Transverse colon (tissue), 4 donors: ENCODE results near the gene HIPK2. TPM values are rescaled to one million over a fixed set of nuclear protein-coding genes. Genes with fewer than 3 reads are reported as not detected.
A peak's percentile ranks its signal among the peaks of the same experiment; 100 is the strongest.

ENCODE experiments used
- DNase-seq: peaks from one replicate; pipeline ENCODE4 v3.0.0-alpha.2; 2019
- H3K27ac ChIP-seq, 4 donors: fragments of 200-600 bp; sonication (generic); 2 replicates each; pipeline ENCODE4 v1.5.1; 2016 to 2018; ENCODE audit warnings: inconsistent platforms in 4 of 4
- H3K27me3 ChIP-seq: fragments of 200-600 bp; sonication (generic); 2 replicates; pipeline ENCODE4 v1.5.1; 2017; ENCODE audit warnings: inconsistent platforms
- H3K36me3 ChIP-seq, 4 donors: fragments of 200-600 bp; sonication (generic); 2 replicates each; pipeline ENCODE4 v1.5.1; 2017 to 2019; ENCODE audit warnings: inconsistent platforms in 4 of 4
- H3K4me1 ChIP-seq, 4 donors: fragments of 200-600 bp; sonication (generic); 2 replicates each; pipeline ENCODE4 v1.5.1; 2017 to 2020; ENCODE audit warnings: inconsistent platforms in 4 of 4
- H3K4me3 ChIP-seq, 4 donors: fragments of 200-600 bp; sonication (generic); 1 replicate in 1 of 4; 2 replicates in 3 of 4; pipeline versions ENCODE4 v1.5.1 to v1.6.1; 2017 to 2019; ENCODE audit warnings: inconsistent platforms in 4 of 4
- H3K9me3 ChIP-seq, 2 donors: fragments of 200-600 bp; sonication (generic); 2 replicates each; pipeline ENCODE4 v1.5.1; 2017 to 2019; ENCODE audit warnings: inconsistent platforms in 2 of 2
- EP300 ChIP-seq: sonication (generic); formaldehyde crosslinking; IDR thresholded peaks from one replicate; pipeline ENCODE4 v1.6.1; 2017; ENCODE audit warnings: antibody characterized with exemption, low read depth
- POLR2A ChIP-seq: fragments of 450-650 bp; IDR thresholded peaks from one replicate; pipeline ENCODE4 v1.6.1; 2016; ENCODE audit warnings: antibody characterized with exemption, mild to moderate bottlenecking, moderate library complexity
- POLR2AphosphoS5 ChIP-seq, 3 donors: sonication (generic); formaldehyde crosslinking; IDR thresholded peaks; one replicate each; pipeline ENCODE4 v1.6.1; 2016; ENCODE audit warnings: antibody characterized with exemption in 3 of 3
- WGBS, 2 donors: methylation state at CpG; one replicate each; pipeline ENCODE4 v1.1.5; 2018; ENCODE audit warnings: low coverage in 1 of 2; 5-methylcytosine and 5-hydroxymethylcytosine counted together
- in situ Hi-C, 4 donors: fragments of 200-750 bp; cut with MboI; loops; one replicate each; pipeline versions ENCODE4 v1.15.0 to v1.15.1; 2017; ENCODE audit warnings: low sequenced_read_pairs in 3 of 4, low pct_ligation_motif_present in 1 of 4, low pct_unique_long_range_greater_than_20kb in 1 of 4
- intact Hi-C: fragments of 100-400 bp; cut with DNase I; formaldehyde crosslinking; loops from one replicate; pipeline ENCODE4 v1.15.1; 2023; ENCODE audit warnings: low total_unique reads
- total RNA-seq, 4 donors: library from RNA; depleted of rRNA; stranded (reverse); fragments of >200 nt; gene quantifications; one replicate each; pipeline ENCODE4 v1.1.0, GENCODE V29; 2016
- TF ChIP-seq, protein P1 (sequence below), 5 experiments: fragments of 200-600 bp in 3 of 5; fragments of 450-650 bp in 2 of 5; sonication (generic) in 3 of 5; IDR thresholded peaks; 1 replicate in 2 of 5; 2 replicates in 3 of 5; pipeline ENCODE4 v1.5.1; 2016 to 2017; ENCODE audit warnings: antibody characterized with exemption in 5 of 5, inconsistent platforms in 3 of 5, mild to moderate bottlenecking in 2 of 5, moderate library complexity in 1 of 5

The HIPK2 gene
- total RNA-seq, 4 donors from 2014 or later: 27.3 to 40.3 (median 33.6) TPM

DNA sequence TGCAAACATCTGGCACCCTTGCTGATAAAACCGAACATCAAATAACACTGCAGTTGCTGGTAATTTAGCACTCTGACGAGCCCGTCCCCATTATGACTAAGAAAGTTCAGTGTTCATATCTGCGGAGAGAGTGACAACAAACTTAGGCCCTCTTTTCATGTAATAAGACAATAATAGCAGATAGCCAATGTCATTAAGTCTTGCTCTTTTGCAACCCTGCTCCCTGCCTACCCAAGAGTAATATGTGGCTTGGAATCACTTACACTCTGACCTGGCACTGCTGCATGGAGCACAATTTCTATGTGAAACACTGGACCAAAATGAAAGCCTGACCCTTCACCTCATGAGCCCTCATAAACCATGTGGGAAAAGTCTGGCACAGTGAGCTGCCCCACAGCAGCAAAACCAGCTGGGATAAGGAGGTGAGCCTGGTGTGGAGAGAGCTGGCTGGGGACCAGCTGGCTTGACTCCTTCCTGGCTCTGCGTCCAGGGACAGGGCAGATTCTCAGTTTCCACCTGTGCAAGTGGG, 86.5 kb downstream of the HIPK2 start:
- peak; percentile 69 for DNase-seq
- no peaks in the 10 kb centered on the region for H3K36me3 ChIP-seq
- no peaks in the 10 kb centered on the region for H3K9me3 ChIP-seq
- H3K4me1 ChIP-seq: peaks cover 6 to 26% (median 18%) of the 10 kb centered on the region in 4 donors
- intact Hi-C loops: no loop called here
- no peak for TF ChIP-seq EP300
- TF ChIP-seq POLR2AphosphoS5 (IDR thresholded peaks at IDR 0.05): peak in 1 of 3 donors; percentile 49
- WGBS, 2 donors: 49 to 60% methylated on average over 1 to 5 of the region's 5 CpGs
- H3K27ac ChIP-seq: peak overlapping the region; percentile 39 to 66 (median 55)
- H3K27me3 ChIP-seq: no peaks in the 10 kb centered on the region
- in situ Hi-C loops: no loop called here
- no peak overlapping the region for H3K4me3 ChIP-seq

DNA sequence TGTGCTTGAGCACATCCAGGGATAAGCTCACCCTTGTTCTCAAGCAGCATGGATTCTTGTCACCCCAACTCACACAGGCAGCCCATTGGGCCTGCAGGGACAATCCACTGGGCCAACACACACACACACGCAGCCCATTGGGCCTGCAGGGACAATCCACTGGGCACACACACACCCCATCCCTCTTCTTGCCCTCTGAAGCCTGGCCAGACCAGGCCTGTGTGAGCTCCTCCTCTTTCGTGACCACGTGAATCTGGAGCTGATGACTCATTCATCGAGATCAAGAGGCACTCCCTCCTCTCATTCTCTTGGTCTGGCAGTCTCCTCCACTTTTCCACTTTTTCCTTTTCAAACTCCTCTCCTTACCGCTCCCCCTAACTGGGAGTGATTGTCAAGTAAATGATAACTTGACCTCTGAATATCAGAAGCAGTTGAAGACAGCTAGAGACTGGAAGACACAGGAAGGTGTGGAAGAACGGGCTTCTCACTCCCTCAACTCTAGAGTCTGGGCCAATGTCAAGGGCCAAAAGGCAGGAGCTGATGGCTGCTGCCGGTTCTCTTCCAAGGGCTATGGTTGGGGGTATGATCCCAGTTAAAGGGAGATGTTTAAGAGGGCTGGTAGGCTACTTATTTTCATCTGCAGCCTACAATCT, 89.7 kb downstream of the HIPK2 start:
- no peaks in the 10 kb centered on the region for H3K27me3 ChIP-seq
- no peak for DNase-seq
- no peak for TF ChIP-seq POLR2A
- TF ChIP-seq POLR2AphosphoS5 (IDR thresholded peaks at IDR 0.05): no peak
- TF ChIP-seq EP300: no peak
- TF ChIP-seq, protein P1, sequence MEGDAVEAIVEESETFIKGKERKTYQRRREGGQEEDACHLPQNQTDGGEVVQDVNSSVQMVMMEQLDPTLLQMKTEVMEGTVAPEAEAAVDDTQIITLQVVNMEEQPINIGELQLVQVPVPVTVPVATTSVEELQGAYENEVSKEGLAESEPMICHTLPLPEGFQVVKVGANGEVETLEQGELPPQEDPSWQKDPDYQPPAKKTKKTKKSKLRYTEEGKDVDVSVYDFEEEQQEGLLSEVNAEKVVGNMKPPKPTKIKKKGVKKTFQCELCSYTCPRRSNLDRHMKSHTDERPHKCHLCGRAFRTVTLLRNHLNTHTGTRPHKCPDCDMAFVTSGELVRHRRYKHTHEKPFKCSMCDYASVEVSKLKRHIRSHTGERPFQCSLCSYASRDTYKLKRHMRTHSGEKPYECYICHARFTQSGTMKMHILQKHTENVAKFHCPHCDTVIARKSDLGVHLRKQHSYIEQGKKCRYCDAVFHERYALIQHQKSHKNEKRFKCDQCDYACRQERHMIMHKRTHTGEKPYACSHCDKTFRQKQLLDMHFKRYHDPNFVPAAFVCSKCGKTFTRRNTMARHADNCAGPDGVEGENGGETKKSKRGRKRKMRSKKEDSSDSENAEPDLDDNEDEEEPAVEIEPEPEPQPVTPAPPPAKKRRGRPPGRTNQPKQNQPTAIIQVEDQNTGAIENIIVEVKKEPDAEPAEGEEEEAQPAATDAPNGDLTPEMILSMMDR (IDR thresholded peaks at IDR 0.05): no peak
- in situ Hi-C loops (no loop called here), intact Hi-C loops (no loop called here)
- H3K4me1 ChIP-seq: peaks cover 1 to 25% (median 16%) of the 10 kb centered on the region in 4 donors
- H3K27ac ChIP-seq: no peak overlapping the region
- no peaks in the 10 kb centered on the region for H3K9me3 ChIP-seq
- H3K36me3 ChIP-seq: no peaks in the 10 kb centered on the region
- H3K4me3 ChIP-seq: no peak overlapping the region
- WGBS, 2 donors: 87 to 100% methylated on average over 3 to 7 of the region's 7 CpGs

DNA sequence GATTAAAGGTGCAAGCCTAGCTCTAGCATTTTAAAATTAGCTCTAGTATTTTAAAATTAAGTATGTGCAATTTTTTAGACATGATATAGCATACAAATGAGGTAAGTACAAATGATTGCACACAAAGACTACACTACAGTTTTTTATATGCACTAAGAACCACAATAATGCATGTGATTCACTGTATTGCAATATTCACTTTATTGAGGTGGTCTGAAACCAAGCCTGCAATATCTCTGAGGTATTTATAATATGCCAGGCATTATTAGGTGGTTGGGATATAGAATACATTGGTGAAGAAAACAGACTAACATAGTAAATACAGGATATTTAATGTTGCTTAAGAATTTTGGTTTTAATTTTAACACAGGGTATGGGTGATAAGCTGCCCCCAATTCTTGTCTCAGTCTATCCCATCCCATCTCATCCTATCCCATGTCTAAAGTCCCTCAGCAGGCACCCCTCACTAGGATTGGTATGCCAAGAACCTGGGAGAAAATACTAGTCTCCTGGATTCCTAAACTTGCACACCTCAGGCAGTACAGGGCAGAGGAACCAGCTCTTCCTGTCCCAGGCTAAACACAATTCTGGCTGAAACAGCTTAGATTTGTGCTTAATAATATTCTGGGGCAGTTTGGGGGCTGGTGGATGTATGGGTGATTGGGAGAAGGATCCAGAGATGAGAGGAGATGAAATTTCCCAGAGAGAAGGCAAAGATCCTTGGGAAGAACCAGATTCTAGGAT, 90.4 kb downstream of the HIPK2 start:
- Histone ChIP-seq H3K4me1 (peaks cover 6 to 25% (median 14%) of the 10 kb centered on the region in 4 donors), H3K9me3 (no peaks in the 10 kb centered on the region), H3K27me3 (no peaks in the 10 kb centered on the region), H3K4me3 (no peak overlapping the region), H3K27ac (no peak overlapping the region), H3K36me3 (no peaks in the 10 kb centered on the region)
- in situ Hi-C loops (no loop called here), intact Hi-C loops (no loop called here)
- TF ChIP-seq, protein P1 (IDR thresholded peaks at IDR 0.05): no peak
- no peak for TF ChIP-seq POLR2AphosphoS5 (IDR thresholded peaks at IDR 0.05)
- TF ChIP-seq EP300: no peak
- TF ChIP-seq POLR2A: no peak
- DNase-seq: no peak

DNA sequence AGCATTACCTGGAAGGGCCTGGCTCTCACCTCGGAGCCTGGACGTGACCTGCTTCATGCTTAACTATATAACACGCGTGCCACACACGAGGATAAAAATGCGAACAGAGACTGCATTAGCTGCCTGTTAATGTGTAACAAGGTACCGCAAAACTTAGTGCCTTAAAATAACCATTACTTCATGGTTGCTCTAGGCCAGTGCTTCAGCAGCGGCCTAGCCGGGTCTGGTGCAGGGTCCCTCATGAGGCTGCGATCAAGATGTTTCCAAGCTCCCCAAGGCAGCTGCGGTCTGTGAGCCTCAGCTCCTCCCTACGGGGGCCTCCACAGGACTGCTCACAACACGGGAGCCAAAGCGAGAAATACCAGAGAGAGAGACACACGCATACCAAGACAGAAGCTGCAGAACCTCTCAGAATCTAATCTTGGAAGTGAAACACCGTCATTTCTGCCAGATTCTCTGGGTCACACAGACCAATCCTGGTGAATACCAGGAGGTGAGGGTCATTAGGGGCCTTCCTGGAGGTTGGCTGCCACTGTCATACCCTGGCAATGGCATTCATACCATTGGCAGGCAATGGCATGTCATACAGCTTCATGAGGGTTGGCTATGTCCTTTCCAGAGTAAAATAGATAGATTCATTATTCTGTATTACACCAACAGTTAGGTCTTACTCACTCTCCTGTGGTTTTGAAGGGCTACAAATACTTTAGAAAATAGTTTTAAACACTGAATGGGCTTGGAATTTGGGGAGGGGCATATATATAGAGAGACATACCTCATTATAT, 94.5 kb downstream of the HIPK2 start:
- Histone ChIP-seq H3K36me3 (no peaks in the 10 kb centered on the region), H3K27me3 (no peaks in the 10 kb centered on the region), H3K4me1 (peaks cover 4 to 19% (median 12%) of the 10 kb centered on the region in 4 donors), H3K9me3 (no peaks in the 10 kb centered on the region), H3K4me3 (no peak overlapping the region), H3K27ac (peak overlapping the region in 1 of 4 donors; percentile 11)
- in situ Hi-C loops: no loop called here
- WGBS, 2 donors: 63 to 74% methylated on average over 2 to 16 of the region's 16 CpGs
- peak; percentile 35 for DNase-seq
- TF ChIP-seq, protein P1 (IDR thresholded peaks at IDR 0.05): no peak
- TF ChIP-seq POLR2AphosphoS5 (IDR thresholded peaks at IDR 0.05): peak in 1 of 3 donors; percentile 16
- intact Hi-C loops: no loop called here
